SK-N-SH treated with all-trans-retinoic acid at 6 μM for 48 hours (cell line): ENCODE results near the gene ELP4.

Source experiments
- ATAC-seq: fragments of 200-7000 bp; cut with Tn5 transposase; 3 replicates; pipeline ENCODE4 v1.9.1; 2020; ENCODE audit warnings: mild to moderate bottlenecking, moderate library complexity
- ARNTL ChIP-seq: fragments of 450-650 bp; formaldehyde crosslinking; IDR thresholded peaks from 2 replicates; pipeline ENCODE4 v1.5.0; 2020; ENCODE audit warnings: low read depth, mild to moderate bottlenecking, moderate library complexity, borderline replicate concordance
- BACH2 ChIP-seq: fragments of 250-450 bp; sonication (Bioruptor Pico); IDR thresholded peaks from 2 replicates; pipeline ENCODE4 v1.9.0; 2021; ENCODE audit warnings: mild to moderate bottlenecking, borderline replicate concordance
- CSDC2 ChIP-seq: fragments of 250-450 bp; sonication (Bioruptor Pico); IDR thresholded peaks from 2 replicates; pipeline ENCODE4 v1.5.0; 2020; ENCODE audit warnings: mild to moderate bottlenecking, moderate library complexity
- ESRRG ChIP-seq: fragments of 250-450 bp; sonication (Bioruptor Pico); IDR thresholded peaks from 2 replicates; pipeline ENCODE4 v1.6.1; 2021; ENCODE audit warnings: mild to moderate bottlenecking
- GLIS3 ChIP-seq: fragments of 250-450 bp; sonication (Bioruptor Pico); IDR thresholded peaks from 2 replicates; pipeline ENCODE4 v1.5.0; 2020; ENCODE audit warnings: mild to moderate bottlenecking, moderate library complexity
- OSR1 ChIP-seq: fragments of 250-450 bp; sonication (Bioruptor Pico); IDR thresholded peaks from 2 replicates; pipeline ENCODE4 v1.8.0; 2022; ENCODE audit warnings: moderate library complexity, mild to moderate bottlenecking, inconsistent platforms
- PPARA ChIP-seq: fragments of 250-450 bp; sonication (Bioruptor Pico); IDR thresholded peaks from 2 replicates; pipeline ENCODE4 v1.5.0; 2020; ENCODE audit warnings: mild to moderate bottlenecking, borderline replicate concordance
- RARB ChIP-seq: fragments of 250-450 bp; sonication (Bioruptor Pico); IDR thresholded peaks from 2 replicates; pipeline ENCODE4 v1.8.0; 2021; ENCODE audit warnings: mild to moderate bottlenecking, moderate library complexity
- SNAI2 ChIP-seq: fragments of 250-450 bp; sonication (Bioruptor Pico); IDR thresholded peaks from 2 replicates; pipeline ENCODE4 v1.5.0; 2020; ENCODE audit warnings: mild to moderate bottlenecking, moderate library complexity
- TCF4 ChIP-seq: fragments of 250-450 bp; sonication (Bioruptor Pico); IDR thresholded peaks from 2 replicates; pipeline ENCODE4 v1.8.0; 2021; ENCODE audit warnings: mild to moderate bottlenecking, moderate library complexity, borderline replicate concordance
- TOX ChIP-seq: fragments of 250-450 bp; sonication (Bioruptor Pico); IDR thresholded peaks from 2 replicates; pipeline ENCODE4 v1.8.0; 2021; ENCODE audit warnings: mild to moderate bottlenecking, moderate library complexity, borderline replicate concordance
- ZC3H10 ChIP-seq: fragments of 250-450 bp; sonication (Bioruptor Pico); IDR thresholded peaks from 2 replicates; pipeline ENCODE4 v1.5.1; 2021; ENCODE audit warnings: mild to moderate bottlenecking, moderate library complexity
- ZFP30 ChIP-seq: fragments of 450-650 bp; formaldehyde crosslinking; IDR thresholded peaks from 2 replicates; pipeline ENCODE4 v1.5.0; 2022; ENCODE audit warnings: mild to moderate bottlenecking, moderate library complexity
- ZNF70 ChIP-seq: fragments of 450-650 bp; formaldehyde crosslinking; IDR thresholded peaks from 2 replicates; pipeline ENCODE4 v1.5.0; 2020; ENCODE audit warnings: mild to moderate bottlenecking, moderate library complexity
- ZNF8 ChIP-seq: fragments of 450-650 bp; formaldehyde crosslinking; IDR thresholded peaks from 2 replicates; pipeline ENCODE4 v1.5.0; 2020; ENCODE audit warnings: mild to moderate bottlenecking, moderate library complexity
- TF ChIP-seq, protein P1 (sequence below): fragments of 250-450 bp; sonication (Bioruptor Pico); IDR thresholded peaks from 2 replicates; pipeline ENCODE4 v1.5.0; 2020; ENCODE audit warnings: mild to moderate bottlenecking, moderate library complexity
- TF ChIP-seq, protein P2 (sequence below): fragments of 250-450 bp; sonication (Bioruptor Pico); IDR thresholded peaks from 2 replicates; pipeline ENCODE4 v1.8.0; 2021; ENCODE audit warnings: low read depth, mild to moderate bottlenecking, moderate library complexity, borderline replicate concordance
- TF ChIP-seq, protein P3 (sequence below): fragments of 250-450 bp; sonication (Bioruptor Pico); IDR thresholded peaks from 2 replicates; pipeline ENCODE4 v1.5.1; 2021; ENCODE audit warnings: mild to moderate bottlenecking, moderate library complexity
- TF ChIP-seq, protein P4 (sequence below): fragments of 250-450 bp; sonication (Bioruptor Pico); IDR thresholded peaks from 2 replicates; pipeline ENCODE4 v1.8.0; 2020; ENCODE audit warnings: mild to moderate bottlenecking, moderate library complexity, borderline replicate concordance
- TF ChIP-seq, protein P5 (sequence below): fragments of 250-450 bp; sonication (Bioruptor Pico); IDR thresholded peaks from 2 replicates; pipeline ENCODE4 v1.5.1; 2020; ENCODE audit warnings: low read depth, mild to moderate bottlenecking, moderate library complexity

ELP4 gene

DNA sequence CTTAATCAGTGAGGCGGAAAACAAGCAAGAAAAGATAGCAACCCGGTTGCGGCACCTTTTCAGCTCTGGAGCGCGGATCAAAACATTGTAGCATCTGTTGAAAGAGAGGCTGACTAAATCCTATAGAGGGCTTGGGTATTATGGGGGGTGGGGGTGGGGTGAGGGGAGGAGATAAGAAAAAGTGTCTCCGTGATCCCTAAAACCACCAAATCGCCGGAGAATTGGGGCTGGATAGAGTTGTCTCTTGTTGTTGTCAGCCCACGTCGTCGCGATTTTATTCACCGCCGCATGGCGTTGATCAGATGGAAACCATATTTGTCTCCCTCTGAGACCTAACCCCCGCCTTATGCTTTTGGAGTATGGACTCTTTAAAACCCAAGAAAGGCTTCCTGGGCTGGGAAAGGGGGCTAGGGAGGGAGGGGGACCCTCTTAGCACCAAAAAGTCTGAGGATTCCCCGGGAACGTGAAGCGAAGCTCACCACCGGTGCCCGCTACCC lies 288.5 kb downstream of the ELP4 start (continued):
- TF ChIP-seq, protein P1, sequence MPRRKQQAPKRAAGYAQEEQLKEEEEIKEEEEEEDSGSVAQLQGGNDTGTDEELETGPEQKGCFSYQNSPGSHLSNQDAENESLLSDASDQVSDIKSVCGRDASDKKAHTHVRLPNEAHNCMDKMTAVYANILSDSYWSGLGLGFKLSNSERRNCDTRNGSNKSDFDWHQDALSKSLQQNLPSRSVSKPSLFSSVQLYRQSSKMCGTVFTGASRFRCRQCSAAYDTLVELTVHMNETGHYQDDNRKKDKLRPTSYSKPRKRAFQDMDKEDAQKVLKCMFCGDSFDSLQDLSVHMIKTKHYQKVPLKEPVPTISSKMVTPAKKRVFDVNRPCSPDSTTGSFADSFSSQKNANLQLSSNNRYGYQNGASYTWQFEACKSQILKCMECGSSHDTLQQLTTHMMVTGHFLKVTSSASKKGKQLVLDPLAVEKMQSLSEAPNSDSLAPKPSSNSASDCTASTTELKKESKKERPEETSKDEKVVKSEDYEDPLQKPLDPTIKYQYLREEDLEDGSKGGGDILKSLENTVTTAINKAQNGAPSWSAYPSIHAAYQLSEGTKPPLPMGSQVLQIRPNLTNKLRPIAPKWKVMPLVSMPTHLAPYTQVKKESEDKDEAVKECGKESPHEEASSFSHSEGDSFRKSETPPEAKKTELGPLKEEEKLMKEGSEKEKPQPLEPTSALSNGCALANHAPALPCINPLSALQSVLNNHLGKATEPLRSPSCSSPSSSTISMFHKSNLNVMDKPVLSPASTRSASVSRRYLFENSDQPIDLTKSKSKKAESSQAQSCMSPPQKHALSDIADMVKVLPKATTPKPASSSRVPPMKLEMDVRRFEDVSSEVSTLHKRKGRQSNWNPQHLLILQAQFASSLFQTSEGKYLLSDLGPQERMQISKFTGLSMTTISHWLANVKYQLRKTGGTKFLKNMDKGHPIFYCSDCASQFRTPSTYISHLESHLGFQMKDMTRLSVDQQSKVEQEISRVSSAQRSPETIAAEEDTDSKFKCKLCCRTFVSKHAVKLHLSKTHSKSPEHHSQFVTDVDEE, result no peak
- TF ChIP-seq ZC3H10 (CRISPR knock-in tag), result no peak

DNA sequence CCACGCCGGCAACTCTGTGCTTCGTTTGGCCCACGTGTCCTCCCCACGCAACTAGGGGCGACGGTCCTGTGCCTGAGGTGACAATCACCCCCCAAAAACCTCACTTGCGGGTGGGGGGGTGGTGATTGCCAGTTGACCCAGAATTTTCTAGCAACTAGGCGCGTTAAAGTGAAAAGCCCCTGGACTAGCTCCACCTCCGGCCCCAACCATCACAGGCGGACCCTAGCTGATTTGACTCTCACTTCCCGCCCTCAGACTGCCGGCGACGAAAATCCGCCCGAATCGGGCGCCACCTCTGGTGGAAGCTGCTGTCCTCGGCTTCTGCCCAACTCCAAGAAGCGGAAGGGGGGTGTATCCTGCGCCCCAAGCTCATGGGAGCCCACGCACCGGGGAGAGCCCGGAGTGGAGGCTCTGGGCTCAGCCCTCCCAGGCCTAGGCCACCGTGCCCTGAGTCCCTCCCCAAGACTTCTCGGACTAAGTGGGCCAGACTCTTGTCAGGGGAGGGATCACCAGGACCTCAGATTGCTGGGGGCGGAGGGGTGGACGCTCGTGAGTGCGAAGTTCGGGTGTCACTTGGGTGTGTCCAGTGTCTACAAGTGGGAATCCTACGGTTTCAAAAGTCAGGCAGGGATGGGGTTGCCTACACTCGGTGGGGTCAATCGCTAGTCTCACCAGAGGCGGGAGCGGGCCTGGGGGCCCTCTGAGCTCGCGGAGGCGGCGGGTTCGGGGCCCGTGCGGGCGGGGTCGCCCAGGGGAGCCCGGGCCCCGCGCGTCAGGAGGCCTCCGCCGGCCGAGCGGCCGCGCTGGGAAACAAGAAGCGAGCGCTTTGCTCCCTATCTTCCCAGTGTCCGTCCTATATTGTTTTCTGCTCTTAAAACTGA lies 289.2 kb downstream of the ELP4 start:
- no peak for TF ChIP-seq OSR1 (CRISPR knock-in tag)
- TF ChIP-seq ZNF8 (CRISPR knock-in tag), result no peak
- no peak for TF ChIP-seq BACH2 (CRISPR knock-in tag)
- TF ChIP-seq, protein P2, sequence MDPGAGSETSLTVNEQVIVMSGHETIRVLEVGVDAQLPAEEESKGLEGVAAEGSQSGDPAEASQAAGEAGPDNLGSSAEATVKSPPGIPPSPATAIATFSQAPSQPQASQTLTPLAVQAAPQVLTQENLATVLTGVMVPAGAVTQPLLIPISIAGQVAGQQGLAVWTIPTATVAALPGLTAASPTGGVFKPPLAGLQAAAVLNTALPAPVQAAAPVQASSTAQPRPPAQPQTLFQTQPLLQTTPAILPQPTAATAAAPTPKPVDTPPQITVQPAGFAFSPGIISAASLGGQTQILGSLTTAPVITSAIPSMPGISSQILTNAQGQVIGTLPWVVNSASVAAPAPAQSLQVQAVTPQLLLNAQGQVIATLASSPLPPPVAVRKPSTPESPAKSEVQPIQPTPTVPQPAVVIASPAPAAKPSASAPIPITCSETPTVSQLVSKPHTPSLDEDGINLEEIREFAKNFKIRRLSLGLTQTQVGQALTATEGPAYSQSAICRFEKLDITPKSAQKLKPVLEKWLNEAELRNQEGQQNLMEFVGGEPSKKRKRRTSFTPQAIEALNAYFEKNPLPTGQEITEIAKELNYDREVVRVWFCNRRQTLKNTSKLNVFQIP, result no peak
- no peak for TF ChIP-seq TOX (CRISPR knock-in tag)
- peak; percentile 62 for ATAC-seq

DNA sequence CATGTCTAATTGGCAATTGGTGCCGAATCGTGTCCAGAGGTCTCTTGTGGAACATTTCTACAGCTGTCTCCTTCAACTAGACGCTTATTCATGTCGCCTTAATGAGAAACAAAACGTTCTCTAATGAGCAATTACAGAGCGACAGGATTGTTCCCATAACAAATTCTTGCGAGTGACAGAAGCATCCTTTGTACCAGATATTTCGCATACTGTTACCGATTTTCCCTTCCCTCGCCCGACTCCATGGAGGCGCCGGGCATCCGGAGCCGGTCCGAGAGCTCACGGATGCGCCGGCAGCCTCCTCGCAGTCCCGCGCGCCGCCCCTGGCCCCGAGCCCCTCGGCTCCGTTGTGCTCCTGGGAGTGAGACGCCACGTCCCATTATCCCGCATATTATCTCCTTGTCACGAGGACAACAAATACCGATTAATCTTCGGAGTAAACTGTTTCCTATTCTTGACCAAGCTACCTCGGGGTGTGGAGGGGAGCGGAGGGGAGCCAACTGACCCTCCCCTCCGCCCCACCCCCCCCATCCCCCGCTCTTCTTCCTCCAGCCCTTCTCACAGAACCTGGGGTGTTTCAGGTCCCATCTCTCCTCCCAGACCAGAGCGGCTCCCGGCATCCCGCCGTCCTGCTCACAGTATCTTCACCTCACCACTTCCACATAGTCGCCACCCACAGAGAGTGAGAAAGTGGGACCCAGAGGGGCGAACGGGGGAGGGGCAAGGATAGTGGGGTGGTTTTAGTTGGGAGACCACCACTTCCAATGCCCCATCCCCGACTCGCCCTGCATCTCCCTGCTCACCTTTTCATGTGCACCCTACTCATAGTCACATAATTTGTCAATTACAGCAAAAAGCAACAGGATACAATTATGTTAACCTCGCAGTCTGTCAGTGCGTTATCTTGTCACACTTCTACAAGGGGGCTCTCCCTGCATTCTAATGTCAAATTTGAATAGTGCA lies 290.1 kb downstream of the ELP4 start:
- TF ChIP-seq PPARA (no peak), CSDC2 (CRISPR knock-in tag) (no peak), RARB (CRISPR knock-in tag) (no peak), SNAI2 (CRISPR knock-in tag) (no peak), ESRRG (CRISPR knock-in tag) (no peak), ZNF8 (CRISPR knock-in tag) (no peak), TCF4 (CRISPR knock-in tag) (no peak), ZNF70 (CRISPR knock-in tag) (no peak), BACH2 (CRISPR knock-in tag) (no peak), ZFP30 (no peak), OSR1 (CRISPR knock-in tag) (no peak), GLIS3 (CRISPR knock-in tag) (no peak), ARNTL (CRISPR knock-in tag) (no peak), ZC3H10 (CRISPR knock-in tag) (no peak)
- TF ChIP-seq, protein P3, sequence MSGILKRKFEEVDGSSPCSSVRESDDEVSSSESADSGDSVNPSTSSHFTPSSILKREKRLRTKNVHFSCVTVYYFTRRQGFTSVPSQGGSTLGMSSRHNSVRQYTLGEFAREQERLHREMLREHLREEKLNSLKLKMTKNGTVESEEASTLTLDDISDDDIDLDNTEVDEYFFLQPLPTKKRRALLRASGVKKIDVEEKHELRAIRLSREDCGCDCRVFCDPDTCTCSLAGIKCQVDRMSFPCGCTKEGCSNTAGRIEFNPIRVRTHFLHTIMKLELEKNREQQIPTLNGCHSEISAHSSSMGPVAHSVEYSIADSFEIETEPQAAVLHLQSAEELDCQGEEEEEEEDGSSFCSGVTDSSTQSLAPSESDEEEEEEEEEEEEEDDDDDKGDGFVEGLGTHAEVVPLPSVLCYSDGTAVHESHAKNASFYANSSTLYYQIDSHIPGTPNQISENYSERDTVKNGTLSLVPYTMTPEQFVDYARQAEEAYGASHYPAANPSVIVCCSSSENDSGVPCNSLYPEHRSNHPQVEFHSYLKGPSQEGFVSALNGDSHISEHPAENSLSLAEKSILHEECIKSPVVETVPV (CRISPR knock-in tag), result no peak
- TF ChIP-seq, protein P4, sequence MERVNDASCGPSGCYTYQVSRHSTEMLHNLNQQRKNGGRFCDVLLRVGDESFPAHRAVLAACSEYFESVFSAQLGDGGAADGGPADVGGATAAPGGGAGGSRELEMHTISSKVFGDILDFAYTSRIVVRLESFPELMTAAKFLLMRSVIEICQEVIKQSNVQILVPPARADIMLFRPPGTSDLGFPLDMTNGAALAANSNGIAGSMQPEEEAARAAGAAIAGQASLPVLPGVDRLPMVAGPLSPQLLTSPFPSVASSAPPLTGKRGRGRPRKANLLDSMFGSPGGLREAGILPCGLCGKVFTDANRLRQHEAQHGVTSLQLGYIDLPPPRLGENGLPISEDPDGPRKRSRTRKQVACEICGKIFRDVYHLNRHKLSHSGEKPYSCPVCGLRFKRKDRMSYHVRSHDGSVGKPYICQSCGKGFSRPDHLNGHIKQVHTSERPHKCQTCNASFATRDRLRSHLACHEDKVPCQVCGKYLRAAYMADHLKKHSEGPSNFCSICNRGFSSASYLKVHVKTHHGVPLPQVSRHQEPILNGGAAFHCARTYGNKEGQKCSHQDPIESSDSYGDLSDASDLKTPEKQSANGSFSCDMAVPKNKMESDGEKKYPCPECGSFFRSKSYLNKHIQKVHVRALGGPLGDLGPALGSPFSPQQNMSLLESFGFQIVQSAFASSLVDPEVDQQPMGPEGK (CRISPR knock-in tag), result no peak
- TF ChIP-seq, protein P2, result no peak
- TF ChIP-seq, protein P5, sequence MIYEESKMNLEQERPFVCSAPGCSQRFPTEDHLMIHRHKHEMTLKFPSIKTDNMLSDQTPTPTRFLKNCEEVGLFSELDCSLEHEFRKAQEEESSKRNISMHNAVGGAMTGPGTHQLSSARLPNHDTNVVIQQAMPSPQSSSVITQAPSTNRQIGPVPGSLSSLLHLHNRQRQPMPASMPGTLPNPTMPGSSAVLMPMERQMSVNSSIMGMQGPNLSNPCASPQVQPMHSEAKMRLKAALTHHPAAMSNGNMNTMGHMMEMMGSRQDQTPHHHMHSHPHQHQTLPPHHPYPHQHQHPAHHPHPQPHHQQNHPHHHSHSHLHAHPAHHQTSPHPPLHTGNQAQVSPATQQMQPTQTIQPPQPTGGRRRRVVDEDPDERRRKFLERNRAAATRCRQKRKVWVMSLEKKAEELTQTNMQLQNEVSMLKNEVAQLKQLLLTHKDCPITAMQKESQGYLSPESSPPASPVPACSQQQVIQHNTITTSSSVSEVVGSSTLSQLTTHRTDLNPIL (CRISPR knock-in tag), result no peak
- ATAC-seq, result no peak
